ENCODE measurements around the gene OVOL2.

OVOL2 gene

DNA sequence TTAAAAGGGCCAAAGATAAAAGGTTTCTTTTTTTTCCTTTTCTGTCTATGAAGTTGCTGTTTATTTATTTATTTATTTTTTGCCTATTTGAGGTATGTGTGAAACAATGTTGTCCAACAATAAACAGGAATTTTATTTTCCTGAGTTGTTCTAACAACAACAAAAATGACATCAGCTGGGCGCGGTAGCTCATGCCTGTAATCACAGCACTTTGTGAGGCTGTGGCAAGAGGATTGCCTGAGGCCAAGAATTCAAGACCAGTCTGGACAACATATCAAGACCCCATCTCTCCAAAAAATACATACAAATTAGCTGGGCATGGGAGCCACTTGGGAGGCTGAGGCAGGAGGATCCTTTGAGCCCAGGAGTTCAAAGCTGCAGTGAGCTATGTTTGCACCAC, 44.8 kb downstream of the OVOL2 start:
- DNase-seq (ENCODE audit: low read depth in 2 of 2) = no peak

DNA sequence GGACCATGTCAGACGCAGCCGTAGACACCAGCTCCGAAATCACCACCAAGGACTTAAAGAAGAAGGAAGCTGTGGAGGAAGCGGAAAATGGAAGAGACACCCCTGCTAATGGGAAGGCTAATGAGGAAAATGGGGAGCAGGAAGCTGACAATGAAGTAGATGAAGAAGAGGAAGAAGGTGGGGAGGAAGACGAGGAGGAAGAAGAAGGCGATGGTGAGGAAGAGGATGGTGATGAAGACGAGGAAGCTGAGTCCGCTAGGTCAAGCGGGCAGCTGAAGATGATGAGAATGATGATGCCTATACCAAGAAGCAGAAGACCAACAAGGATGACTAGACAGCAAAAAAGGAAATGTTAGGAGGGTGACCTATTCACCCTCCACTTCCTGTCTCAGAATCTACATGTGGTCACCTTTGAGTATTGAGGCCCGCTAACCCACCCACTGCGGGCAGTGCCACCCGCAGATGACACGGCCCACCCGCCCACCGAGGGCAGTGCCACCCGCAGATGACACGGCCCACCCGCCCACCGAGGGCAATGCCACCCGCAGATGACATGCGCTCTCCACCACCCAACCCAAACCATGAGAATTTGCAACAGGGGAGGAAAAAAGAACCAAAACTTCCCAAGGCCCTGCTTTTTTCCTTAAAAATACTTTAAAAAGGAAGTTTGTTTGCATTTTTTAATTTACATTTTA, 45.6 kb downstream of the OVOL2 start:
- DNase-seq (ENCODE audit: low read depth in 2 of 2) = no peak

DNA sequence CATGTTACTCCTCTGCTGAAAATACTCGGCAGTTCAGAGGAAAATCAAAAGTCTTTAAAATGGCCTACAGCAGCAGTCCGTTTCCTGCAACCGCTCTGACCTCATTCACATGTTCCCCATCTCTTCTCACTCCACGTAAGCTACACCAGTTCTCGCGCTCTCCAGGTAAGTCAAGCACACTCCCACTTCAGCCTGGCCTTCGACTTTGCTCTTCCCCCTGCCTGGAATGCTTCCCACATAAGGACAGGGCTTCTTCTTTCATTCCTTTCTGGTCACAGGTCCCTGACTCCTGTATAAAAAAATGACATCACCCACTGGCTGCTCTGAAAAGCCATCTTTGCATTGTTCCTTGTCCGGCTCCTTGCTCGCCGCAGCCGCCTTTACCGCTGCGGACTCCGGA, 46.2 kb downstream of the OVOL2 start:
- no peak for DNase-seq (ENCODE audit: low read depth in 2 of 2)

DNA sequence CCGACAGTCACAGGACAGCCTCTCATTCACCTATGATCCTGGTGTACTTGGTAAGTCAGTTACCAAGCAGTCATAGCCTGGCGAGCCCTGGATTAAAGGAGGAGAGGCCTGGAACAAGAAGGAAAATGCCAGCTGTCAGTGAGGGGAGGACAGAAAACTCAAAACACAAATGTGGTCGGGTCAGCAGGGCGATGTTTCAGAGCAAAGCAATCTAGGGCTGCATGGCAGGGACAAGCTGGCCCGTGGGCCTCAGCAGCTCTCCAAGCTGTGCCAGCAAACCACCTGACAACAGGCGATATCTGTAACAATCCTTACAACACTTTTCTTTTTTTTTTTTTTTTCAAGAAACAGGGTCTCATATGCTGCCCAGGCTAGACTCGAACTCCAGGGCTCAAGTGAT, 48.6 kb downstream of the OVOL2 start:
- no peak for DNase-seq (ENCODE audit: low read depth in 2 of 2)

DNA sequence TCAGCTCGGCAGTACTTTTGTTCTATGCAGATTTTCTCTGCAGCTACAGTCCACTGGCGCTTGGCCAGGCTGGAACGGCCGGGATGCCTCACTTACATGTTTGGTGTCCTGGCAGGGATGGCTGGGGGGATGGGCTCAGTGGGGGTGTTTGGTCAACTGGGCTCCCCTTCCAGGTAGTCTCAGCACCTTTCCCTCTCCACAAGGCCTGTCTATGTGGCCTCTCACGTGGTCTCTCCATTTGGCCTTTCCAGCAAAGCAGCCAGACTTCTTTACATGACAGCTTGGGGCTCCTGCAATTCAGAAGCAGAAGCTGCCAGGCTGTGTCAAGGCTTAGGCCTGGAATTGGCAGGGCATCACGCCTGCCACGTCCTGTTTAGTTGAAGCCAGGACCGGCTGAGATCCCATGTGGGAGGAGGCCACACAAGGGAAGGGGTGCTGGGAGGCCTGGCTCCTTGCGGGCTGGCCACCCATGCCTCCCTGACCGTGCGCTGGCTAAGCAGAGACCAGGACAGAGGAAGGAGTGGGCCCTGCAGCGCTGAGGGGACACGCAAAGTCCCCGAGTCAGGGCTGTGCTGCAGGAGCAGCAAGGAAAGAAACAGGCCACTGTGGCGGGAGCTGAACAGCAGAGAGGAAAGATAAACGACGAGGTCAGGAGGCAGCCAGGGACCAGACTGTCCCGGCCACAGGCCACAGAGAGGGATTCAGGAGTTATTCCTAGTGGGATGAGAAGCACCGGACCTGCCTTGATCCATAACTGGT, 50.0 kb downstream of the OVOL2 start:
- no peak for DNase-seq (ENCODE audit: low read depth in 2 of 2)

DNA sequence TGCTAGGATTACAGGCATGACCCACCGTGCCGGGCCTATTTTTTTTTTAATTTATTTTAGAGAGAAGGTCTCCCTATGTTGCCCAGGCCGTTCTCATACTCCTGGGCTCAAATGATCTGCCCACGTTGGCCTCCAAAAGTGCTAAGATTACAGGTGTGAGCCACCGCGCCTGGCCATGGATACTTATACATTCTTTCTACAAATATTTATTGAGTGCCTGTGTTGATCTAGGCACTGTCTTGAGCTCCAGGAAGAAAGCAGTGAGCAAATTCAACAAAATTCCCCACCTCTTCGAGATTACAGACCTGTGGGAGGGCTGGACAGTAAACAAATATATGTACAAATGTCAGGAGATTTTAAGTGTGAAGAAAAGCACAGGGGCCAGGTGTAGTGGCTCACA, 51.0 kb downstream of the OVOL2 start:
- DNase-seq (ENCODE audit: low read depth in 2 of 2) = no peak

DNA sequence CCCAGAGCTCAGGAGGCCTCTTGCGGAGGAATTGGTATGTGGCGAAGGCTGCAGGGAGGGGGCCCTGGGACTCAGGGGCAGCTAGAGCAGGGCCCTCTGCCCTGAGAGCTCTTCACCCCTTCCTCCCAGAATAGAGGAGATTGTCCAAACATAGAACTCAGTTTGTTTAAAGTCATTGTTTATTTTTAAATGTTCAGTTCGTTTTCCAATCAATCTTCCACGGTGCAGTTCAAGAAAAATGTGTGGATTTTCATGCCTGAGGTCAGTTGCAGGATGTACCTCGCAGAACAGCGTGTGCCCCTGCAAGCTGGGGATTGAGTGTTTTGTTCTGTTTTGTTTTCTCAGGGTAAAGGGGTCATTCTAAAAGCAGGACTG, 51.7 kb downstream of the OVOL2 start:
- no peak for DNase-seq (ENCODE audit: low read depth in 2 of 2)

DNA sequence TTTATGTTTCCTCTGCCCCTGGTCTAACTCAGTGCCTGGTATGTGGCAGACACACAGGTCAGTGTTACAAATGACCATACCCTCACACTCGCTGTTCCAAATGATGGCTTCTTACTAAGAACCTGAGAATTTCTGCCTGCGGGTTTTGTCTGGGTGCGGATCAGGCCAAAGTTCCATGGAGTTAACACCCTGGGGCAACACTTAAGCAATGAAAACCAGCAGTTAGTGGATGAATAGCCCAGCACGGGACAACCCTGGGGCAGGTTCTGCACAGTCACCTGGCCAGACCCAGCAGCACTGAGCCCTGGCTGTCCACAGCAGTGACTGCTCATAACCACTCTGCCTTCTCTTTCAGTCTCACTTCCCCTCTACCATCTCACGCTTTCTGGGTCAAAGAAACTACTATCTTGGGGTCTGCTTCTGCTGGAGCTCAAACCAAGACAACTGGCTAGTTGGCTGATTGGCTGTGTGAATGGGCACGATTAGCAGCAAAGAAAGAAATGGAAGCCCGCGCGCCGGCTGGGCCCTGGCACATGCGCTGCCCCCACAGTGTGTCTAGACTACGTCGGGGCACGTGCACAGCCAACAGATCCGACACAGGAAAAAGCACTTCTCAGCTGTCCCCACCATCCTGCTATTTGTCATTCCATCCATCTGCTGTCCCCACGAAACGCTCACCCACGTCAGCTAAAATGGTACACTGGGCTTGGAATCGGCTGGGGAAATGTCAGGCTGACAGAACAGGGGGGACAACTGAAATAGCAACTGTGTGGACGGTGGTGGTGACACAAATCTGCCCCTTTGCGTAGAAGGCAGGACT, 52.3 kb downstream of the OVOL2 start:
- DNase-seq (ENCODE audit: low read depth in 2 of 2) = no peak

DNA sequence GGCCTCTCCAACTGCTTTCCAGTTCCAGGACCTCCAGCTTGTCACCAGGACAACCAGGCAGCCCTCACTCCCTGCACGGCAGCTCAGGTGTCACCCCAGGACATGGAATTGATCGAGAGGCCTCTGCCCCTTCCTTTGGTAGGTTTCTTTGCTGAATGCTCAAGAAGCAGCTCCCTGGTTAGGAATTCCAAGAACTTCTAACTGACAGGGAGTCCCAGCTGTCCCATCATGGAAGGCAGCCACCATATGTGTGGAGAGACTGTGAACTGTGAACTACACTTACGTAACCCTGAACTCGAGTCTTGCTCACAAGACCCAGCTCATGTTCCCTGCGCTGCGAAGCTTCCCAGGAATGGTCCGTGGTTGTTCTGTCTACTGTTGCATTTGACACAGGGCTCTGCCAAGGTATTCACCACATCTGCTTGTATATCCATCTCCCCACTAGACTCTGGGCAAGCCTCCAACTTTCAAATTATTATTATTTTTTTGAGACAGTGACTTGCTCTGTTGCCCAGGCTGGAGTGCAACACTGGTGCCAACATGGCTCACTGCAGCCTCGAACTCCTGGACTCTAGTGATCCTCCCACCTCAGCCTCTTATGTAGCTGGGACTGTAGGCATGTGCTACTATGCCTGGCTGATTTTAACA, 53.2 kb downstream of the OVOL2 start:
- no peak for DNase-seq (ENCODE audit: low read depth in 2 of 2)

DNA sequence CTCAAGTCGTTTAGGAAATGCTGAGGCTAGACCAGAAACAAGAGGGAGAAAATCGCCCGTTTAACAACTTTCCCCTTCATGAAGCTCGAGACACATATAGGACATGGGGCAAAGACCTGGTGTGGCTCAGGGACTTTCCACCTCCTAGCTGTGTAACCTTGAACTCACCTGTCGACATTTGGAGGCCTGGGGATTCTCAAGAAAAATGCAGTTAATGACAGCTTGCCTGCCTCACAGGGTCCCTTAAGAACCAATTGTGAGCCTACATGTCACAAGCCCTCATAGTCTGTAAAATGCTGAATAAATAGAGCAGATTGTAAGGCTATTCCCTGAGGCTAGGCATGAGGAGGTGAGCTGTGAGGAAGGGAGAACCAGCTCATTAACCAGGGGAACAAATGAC, 53.8 kb downstream of the OVOL2 start:
- no peak for DNase-seq (ENCODE audit: low read depth in 2 of 2)

DNA sequence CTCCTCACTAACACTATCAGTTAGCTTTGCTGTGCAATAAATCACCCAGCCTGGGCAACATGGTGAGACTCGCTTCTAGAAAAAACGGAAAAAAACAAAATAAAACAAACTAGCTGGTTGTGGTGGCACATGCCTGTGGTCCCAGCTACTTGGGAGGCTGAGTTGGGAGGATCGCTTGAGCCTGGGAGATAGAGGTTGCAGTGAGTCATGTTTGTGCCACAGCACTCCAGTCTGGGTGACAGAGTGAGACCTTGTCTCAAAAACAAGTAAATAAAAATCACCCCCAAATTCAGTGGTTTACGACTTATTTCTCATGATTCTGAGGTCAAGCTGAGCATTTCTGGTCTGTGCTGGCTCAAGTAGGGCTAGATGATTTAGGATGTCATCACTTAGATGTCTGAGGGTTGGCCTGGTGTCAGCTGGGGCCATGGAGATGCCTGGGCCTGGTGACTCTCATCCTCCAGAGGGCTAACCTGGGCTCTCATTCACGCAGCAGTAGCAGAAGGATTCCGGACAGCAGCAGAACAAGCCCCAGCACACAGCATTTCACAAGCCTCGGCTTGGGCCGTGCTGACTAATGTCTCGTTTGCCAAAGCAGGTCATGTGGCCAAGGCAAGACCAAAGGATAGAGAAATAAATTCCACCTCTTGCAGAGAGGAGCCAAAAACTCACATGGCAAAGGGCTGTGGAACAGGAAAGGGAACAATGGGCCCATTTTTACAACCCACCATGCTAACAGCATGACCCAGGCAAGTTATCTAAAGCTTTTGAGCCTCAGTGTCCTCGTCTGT, 56.4 kb downstream of the OVOL2 start:
- no peak for DNase-seq (ENCODE audit: low read depth in 2 of 2)

DNA sequence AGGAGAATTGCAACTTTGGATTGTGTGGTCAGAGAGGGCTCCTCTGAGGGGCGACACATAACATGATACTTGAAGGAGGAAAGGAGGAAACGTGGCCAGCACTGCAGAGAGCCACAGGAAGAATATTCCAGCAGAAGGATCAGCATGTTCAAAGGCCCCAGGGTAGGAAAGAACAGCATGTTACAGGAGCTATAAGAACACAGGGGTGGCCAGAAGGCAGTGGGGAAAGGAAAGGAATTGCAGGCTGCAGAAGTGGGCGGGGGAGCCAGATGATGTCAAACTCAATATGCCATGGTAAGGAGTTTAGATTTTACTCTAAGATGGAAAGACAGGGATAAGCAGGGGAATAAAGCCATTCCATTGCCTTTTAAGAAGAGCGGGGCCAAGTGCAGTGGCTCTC, 58.1 kb downstream of the OVOL2 start:
- no peak for DNase-seq (ENCODE audit: low read depth in 2 of 2)

DNA sequence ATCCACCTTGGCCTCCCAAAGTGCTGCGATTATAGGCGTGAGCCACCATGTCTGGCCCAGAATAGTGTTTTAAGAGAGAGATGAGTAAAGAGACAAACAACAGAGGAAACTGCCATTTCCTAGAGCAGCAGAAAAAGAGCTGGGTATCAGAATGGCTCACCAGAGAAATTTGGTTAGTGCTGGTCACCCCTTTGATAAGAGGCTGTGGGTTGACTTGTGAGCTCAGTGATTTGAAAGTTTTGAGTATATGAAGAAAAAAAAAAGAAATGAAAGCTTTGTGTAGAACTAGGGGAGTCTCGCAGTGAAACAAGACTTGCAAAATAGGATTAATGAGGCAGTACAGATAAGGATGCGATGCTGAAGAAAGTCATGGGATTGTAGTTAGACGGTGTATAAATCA, 59.3 kb downstream of the OVOL2 start:
- no peak for DNase-seq (ENCODE audit: low read depth in 2 of 2)

DNA sequence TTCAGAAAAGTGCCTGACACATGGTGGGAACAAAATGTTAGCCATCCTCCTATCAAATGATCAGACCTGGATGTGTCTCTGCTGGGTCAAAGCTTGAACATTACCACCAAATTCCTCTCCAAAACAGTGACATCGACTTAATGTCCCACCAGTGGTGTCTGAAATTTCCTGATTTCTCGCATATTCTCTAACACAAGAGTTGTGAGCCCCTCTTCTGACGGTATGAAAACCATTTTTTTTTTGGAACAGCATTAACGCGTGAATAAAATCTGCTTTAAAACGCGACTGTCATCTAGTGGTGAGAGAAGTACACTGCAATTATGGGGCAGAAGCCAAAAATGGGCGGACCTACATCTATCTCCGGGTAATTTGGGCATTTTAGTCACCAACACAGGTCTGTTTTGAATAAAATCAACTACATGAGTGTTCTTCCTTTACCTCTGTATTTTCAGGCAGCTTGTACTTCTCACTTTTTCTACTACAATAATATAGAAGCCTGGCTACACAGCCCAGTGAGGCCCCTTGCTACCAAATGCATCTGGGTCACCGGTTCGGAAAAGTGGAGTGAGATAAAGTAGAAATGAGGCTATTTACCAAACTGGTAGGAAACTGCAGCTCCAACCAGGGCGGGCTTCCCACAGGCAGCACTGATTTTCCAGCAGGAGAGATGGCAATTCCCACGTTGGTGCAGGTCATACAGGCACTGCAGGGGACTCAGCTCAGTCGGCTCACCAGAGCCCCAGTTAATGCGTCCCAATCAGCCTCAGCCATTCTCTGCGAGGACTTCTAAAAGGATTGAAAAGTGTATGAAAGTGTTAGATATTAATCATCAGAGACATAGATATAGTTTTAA, 61.5 kb downstream of the OVOL2 start:
- peak in 1 of 2 donors; percentile 35 for DNase-seq (ENCODE audit: low read depth in 2 of 2)

DNA sequence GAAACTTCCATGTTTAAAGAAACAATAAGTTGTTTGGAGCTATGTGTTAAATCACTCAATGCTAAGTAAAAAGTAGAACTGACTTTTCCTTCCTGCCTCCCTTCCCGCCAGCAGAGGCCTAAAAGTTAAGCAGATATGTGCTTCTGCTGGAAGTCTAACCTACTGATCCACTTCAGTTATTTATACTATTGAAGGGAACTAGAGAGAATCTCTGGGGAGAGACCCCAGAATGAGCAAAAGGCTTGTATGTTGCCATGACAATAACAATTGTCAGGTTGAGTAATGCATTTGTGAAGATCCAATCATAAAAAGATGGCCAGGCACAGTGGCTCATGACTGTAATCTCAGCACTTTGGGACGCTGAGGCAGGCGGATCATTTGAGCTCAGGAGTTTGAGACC, 64.2 kb downstream of the OVOL2 start:
- no peak for DNase-seq (ENCODE audit: low read depth in 2 of 2)

DNA sequence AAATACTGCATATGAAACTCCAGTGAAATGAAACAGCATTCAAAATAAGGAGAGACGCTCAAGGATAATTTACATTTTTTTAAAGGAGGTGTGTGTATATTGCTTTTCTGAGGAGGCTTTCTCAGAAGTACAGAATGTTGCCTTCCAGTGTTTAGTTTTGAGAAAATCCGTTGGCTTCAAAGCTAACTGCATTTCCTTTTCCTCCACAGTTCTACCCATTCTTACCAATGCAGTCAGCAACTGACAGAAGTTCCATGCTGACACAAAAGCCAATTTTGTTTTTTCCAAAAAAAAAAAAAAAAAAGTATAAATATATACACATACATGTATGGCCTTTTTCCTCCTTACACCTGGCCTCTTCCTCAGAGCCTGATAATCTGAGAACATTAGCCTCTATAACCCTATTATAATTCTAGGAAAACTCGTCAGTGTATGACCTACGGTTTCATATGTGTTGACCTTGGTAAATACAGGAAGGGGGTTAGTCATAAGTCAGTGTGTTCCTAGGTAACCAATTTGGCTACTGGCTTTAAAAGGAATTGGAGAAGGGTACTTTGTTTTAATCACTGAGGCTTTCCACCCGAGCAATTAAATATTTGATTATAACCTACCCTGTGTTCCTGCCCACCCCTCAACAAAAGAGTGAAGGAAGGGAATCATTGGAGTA, 64.7 kb downstream of the OVOL2 start:
- DNase-seq (ENCODE audit: low read depth in 2 of 2) = no peak

DNA sequence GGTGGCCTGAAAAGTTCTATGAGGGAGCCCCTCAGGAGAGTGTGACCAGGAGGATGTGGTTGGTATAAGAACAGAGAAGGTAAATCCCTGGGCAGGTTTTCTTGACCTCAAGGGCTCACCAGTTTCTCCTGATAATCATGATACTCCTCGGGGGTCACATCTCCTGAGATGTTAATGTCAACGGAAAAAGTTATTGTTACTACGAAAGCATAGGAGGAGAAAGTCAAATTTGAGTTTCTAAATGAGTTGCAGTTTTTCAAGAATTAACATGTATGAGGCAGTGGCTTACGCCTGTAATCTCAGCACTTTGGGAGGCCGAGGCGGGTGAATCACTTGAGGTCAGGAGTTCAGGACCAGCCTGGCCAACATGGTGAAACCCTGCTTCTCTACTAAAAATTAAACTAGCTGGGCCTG, 65.5 kb downstream of the OVOL2 start:
- peak; percentile 20 to 40 for DNase-seq (ENCODE audit: low read depth in 2 of 2)

DNA sequence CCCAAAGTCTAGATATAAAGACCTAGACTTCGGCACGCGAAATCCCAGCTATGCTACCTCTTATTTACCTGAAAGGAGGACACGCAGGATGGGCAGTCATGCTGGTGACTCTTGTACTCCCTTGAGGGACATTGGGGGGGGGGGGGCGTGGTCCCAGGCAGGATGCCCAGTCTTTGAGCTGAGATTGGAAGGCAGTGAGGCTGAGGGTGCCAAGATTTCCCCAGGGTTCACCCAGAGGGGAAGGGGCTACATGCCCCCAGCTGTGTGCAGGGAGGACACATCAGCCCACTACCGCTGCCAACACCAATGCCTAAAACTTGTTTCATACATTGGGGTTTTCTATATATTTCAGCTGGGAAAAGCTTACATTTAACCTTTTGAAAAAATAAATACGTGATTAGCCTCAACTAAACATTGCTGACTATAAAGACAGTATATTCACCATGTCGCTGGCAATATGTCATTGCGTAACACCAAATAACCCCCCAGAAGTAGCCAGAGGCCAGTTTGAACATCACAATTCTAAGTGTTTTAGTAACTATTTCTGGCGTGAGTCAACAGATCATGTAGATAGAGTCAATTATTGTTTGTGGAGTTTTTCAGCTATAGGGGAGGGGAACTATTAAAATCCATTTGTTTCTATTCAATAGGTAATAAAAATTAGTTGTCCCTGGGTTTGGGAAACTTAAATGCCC, 67.3 kb downstream of the OVOL2 start:
- no peak for DNase-seq (ENCODE audit: low read depth in 2 of 2)

DNA sequence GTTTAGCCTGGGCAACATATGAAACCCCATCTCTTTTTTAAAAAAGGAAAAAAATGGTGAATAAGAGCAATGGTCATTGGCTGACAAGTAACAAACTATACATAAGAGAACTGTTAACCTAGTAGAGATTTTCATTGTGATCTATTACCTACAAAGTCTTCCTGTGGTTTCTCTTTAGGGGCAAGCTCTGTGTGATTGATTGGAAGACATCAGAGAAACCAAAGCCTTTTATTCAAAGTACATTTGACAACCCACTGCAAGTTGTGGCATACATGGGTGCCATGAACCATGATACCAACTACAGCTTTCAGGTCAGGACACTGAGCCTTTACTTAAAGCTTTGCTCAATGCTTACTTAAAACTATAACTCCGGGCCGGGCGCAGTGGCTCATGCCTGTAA, 69.7 kb downstream of the OVOL2 start:
- DNase-seq (ENCODE audit: low read depth in 2 of 2) = no peak
